Measurements from ENCODE around the gene ZNF185.
A peak's percentile ranks its signal among the peaks of the same experiment; 100 is the strongest.

The ZNF185 gene

GRCh38 chrX:152872522-152872921 lies 25.3 kb upstream of the ZNF185 start:
- Histone ChIP-seq H3K4me3 (ENCODE audit: low read depth, low read length) (no peak overlapping the region), H3K9me3 (ENCODE audit: control insufficient read depth, insufficient read depth, low read depth, low read length) (no peaks in the 10 kb centered on the region), H3K4me1 (ENCODE audit: control insufficient read depth, insufficient read depth, low read length) (no peaks in the 10 kb centered on the region), H3K36me3 (ENCODE audit: control insufficient read depth in 2 of 2, insufficient read depth in 1 of 2, low read length in 2 of 2) (peaks cover 0 to 31% of the 10 kb centered on the region in 2 experiments; a peak in 1 of 3 replicates), H3K27ac (ENCODE audit: extremely low read depth, low read depth, low read length) (no peak overlapping the region)
- POLR2A ChIA-PET, result no interaction called here
- CTCF ChIA-PET, result no interaction called here
- TF ChIP-seq PRDM6 (tag by site-specific recombination; IDR thresholded peaks at IDR 0.05), result no peak
- TF ChIP-seq ZNF10 (tag by site-specific recombination; IDR thresholded peaks at IDR 0.05), result no peak
- no peak for TF ChIP-seq ZNF426 (tag by site-specific recombination; IDR thresholded peaks at IDR 0.05)
- no peak for TF ChIP-seq ZSCAN23 (tag by site-specific recombination; IDR thresholded peaks at IDR 0.05)
- TF ChIP-seq ZNF175 (tag by site-specific recombination; IDR thresholded peaks at IDR 0.05), result no peak
- TF ChIP-seq PRDM4 (tag by site-specific recombination; IDR thresholded peaks at IDR 0.05), result no peak
- no peak for TF ChIP-seq ZNF529 (tag by site-specific recombination; IDR thresholded peaks at IDR 0.05; ENCODE audit: insufficient replicate concordance)
- peak; percentile 74 for TF ChIP-seq KLF9 (tag by site-specific recombination; IDR thresholded peaks at IDR 0.05; ENCODE audit: low read depth)
- peak; percentile 95 for TF ChIP-seq ZFHX2 (tag by site-specific recombination; conservative IDR thresholded peaks at IDR 0.05)
- TF ChIP-seq ZXDB (tag by site-specific recombination; IDR thresholded peaks at IDR 0.05), result no peak
- TF ChIP-seq ZNF311 (tag by site-specific recombination; IDR thresholded peaks at IDR 0.05; ENCODE audit: borderline replicate concordance), result no peak
- no peak for TF ChIP-seq ZNF266 (tag by site-specific recombination; IDR thresholded peaks at IDR 0.05; ENCODE audit: low read depth)
- no peak for TF ChIP-seq OVOL3 (tag by site-specific recombination; IDR thresholded peaks at IDR 0.05)
- no peak for TF ChIP-seq ZNF639 (tag by site-specific recombination; IDR thresholded peaks at IDR 0.05)
- no peak for TF ChIP-seq ZNF510 (tag by site-specific recombination; IDR thresholded peaks at IDR 0.05; ENCODE audit: insufficient replicate concordance)
- no peak for TF ChIP-seq ZNF76 (tag by site-specific recombination; IDR thresholded peaks at IDR 0.05; ENCODE audit: borderline replicate concordance, low read depth)
- no peak for TF ChIP-seq ZNF785 (tag by site-specific recombination; IDR thresholded peaks at IDR 0.05)
- no peak for TF ChIP-seq ZFP41 (tag by site-specific recombination; IDR thresholded peaks at IDR 0.05; ENCODE audit: borderline replicate concordance)
- TF ChIP-seq ZNF560 (tag by site-specific recombination; IDR thresholded peaks at IDR 0.05; ENCODE audit: borderline replicate concordance), result no peak
- TF ChIP-seq KLF8 (tag by site-specific recombination; IDR thresholded peaks at IDR 0.05), result peak; percentile 19; the same call in 1 of the 2 replicates
- no peak for TF ChIP-seq ZNF843 (tag by site-specific recombination; IDR thresholded peaks at IDR 0.05)
- no peak for TF ChIP-seq ZNF221 (tag by site-specific recombination; IDR thresholded peaks at IDR 0.05; ENCODE audit: borderline replicate concordance)
- no peak for TF ChIP-seq TRIM28 (IDR thresholded peaks at IDR 0.05; ENCODE audit: borderline replicate concordance, low read length)
- TF ChIP-seq RBAK (tag by site-specific recombination; IDR thresholded peaks at IDR 0.05), result no peak
- peak; percentile 95 for TF ChIP-seq EGR2 (tag by site-specific recombination; IDR thresholded peaks at IDR 0.05; ENCODE audit: low read depth)
- no peak for TF ChIP-seq ZNF214 (tag by site-specific recombination; IDR thresholded peaks at IDR 0.05; ENCODE audit: borderline replicate concordance)
- TF ChIP-seq ZNF423 (tag by site-specific recombination; IDR thresholded peaks at IDR 0.05), result no peak
- TF ChIP-seq KLF1 (tag by site-specific recombination; IDR thresholded peaks at IDR 0.05), result peak; percentile 95
- TF ChIP-seq BCL11A (tag by site-specific recombination; IDR thresholded peaks at IDR 0.05; ENCODE audit: low read depth), result no peak
- TF ChIP-seq ZNF585B (tag by site-specific recombination; IDR thresholded peaks at IDR 0.05), result no peak
- TF ChIP-seq ZBTB1 (tag by site-specific recombination; IDR thresholded peaks at IDR 0.05), result no peak
- TF ChIP-seq ZNF174 (tag by site-specific recombination; IDR thresholded peaks at IDR 0.05), result no peak
